ENCODE measurements around the gene MND1. TPM values are rescaled to one million over a fixed set of nuclear protein-coding genes. Genes with fewer than 3 reads are reported as not detected.

The MND1 gene
- total and polyA plus RNA-seq, 2 of the 8 experiments (the other 6 are each of a cell fraction or from before 2014, with no cell fraction given): 4.4 to 26.2 TPM

GRCh38 chr4:153439831-153440230 is 95.3 kb downstream of the MND1 start:
- no peak overlapping the region for H2BK5ac ChIP-seq (ENCODE audit: low read depth, low read length)
- no peak overlapping the region for H3K9ac ChIP-seq (replicated peaks in 1 of 4; ENCODE audit: extremely low read depth in 1 of 4, low read depth in 3 of 4, low read length in 3 of 4)
- H3K27ac ChIP-seq (ENCODE audit: low read depth, low read length): no peak overlapping the region
- no peaks in the 10 kb centered on the region for H3K79me2 ChIP-seq (ENCODE audit: control insufficient read depth in 1 of 2, insufficient read depth in 2 of 2, low read length in 2 of 2)
- no peak overlapping the region for H3K56ac ChIP-seq (replicated peaks; ENCODE audit: insufficient read length, low read depth, low read length)
- H2BK20ac ChIP-seq (ENCODE audit: low read length): no peak overlapping the region
- DNase-seq (ENCODE audit: low read depth in 1 of 2, low spot score in 2 of 2) (no peak), FAIRE-seq (no peak)
- H3K9me3 ChIP-seq (ENCODE audit: insufficient read depth in 2 of 2, low read depth in 1 of 2, low read length in 1 of 2): no peaks in the 10 kb centered on the region
- H3K23me2 ChIP-seq (ENCODE audit: low read depth, low read length): no peaks in the 10 kb centered on the region
- TF ChIP-seq RAD21 (IDR thresholded peaks at IDR 0.05 in 1 of 2, conservative IDR thresholded peaks at IDR 0.05 in 1 of 2; ENCODE audit: low read depth in 2 of 2, low read length in 2 of 2) (no peak), POLR2A (IDR thresholded peaks at IDR 0.05; ENCODE audit: control extremely low read depth in 1 of 2, low read depth in 2 of 2, low read length in 2 of 2) (no peak)
- no peak overlapping the region for H4K5ac ChIP-seq (ENCODE audit: insufficient read length, low read depth, low read length)
- POLR2A ChIA-PET (ENCODE audit: partially characterized antibody): no interaction called here
- H4K20me1 ChIP-seq (replicated peaks in 1 of 2; ENCODE audit: control insufficient read depth in 1 of 2, insufficient read depth in 2 of 2, low read length in 2 of 2): no peaks in the 10 kb centered on the region
- 93% methylated on average over 9 of the region's 9 CpGs; no CpG with 5 or more reads in 1 of the 2 experiments for WGBS, 2 experiments (ENCODE audit: extremely low coverage in 1 of 2, insufficient coverage in 1 of 2, insufficient read length in 1 of 2, insufficient replicate concordance in 2 of 2, low coverage in 1 of 2, low lambda C conversion rate in 2 of 2, missing lambda C conversion rate in 1 of 2)
- H3K4me3 ChIP-seq (ENCODE audit: extremely low read depth in 1 of 4, insufficient read depth in 2 of 4, low read depth in 3 of 4, low read length in 4 of 4): no peak overlapping the region
- no peak overlapping the region for H2BK120ac ChIP-seq (replicated peaks; ENCODE audit: low read depth, low read length)
- H3K23ac ChIP-seq (ENCODE audit: insufficient read length): no peak overlapping the region
- no peaks in the 10 kb centered on the region for H3K27me3 ChIP-seq (replicated peaks in 1 of 4; ENCODE audit: control insufficient read depth in 3 of 4, extremely low read depth in 1 of 4, insufficient read depth in 3 of 4, low read length in 3 of 4)
- no peak overlapping the region for H4K8ac ChIP-seq (ENCODE audit: extremely low read depth, insufficient read depth, low read length)
- no peak overlapping the region for H2AK5ac ChIP-seq (ENCODE audit: low read depth, low read length)
- no peak overlapping the region for H4K91ac ChIP-seq (replicated peaks; ENCODE audit: insufficient read length, low read length)
- no peak overlapping the region for H2AFZ ChIP-seq (ENCODE audit: low read length)
- no peaks in the 10 kb centered on the region for H3K79me1 ChIP-seq (ENCODE audit: low read depth, low read length)
- H3K36me3 ChIP-seq (ENCODE audit: control insufficient read depth in 2 of 4, insufficient read depth in 4 of 4, low read length in 3 of 4): no peaks in the 10 kb centered on the region
- no peak overlapping the region for H3K4ac ChIP-seq (replicated peaks; ENCODE audit: insufficient read length, low read depth, low read length)
- no peak overlapping the region for H3K18ac ChIP-seq (ENCODE audit: extremely low read depth, low read length)
- H3K4me1 ChIP-seq (replicated peaks in 1 of 4; ENCODE audit: control insufficient read depth in 3 of 4, insufficient read depth in 4 of 4, low read length in 3 of 4): no peaks in the 10 kb centered on the region
- CTCF ChIA-PET (ENCODE audit: partially characterized antibody): no interaction called here
- H2BK12ac ChIP-seq (ENCODE audit: low read depth, low read length): no peak overlapping the region
- no peak overlapping the region for H3K4me2 ChIP-seq (ENCODE audit: insufficient read depth in 1 of 2, low read depth in 2 of 2, low read length in 2 of 2)
- no peak overlapping the region for H3K14ac ChIP-seq (ENCODE audit: insufficient read length)
- H2BK15ac ChIP-seq (ENCODE audit: low read length): no peak overlapping the region

Measured in H1 (cell line).